Left cardiac atrium (tissue), 4 donors: Measurements from ENCODE around the gene SERPIND1. TPM values are rescaled to one million over a fixed set of nuclear protein-coding genes. Genes with fewer than 3 reads are reported as not detected.
A peak's percentile ranks its signal among the peaks of the same experiment; 100 is the strongest.

Experiments
- ATAC-seq, 2 donors: fragments of 200-7000 bp; cut with Tn5 transposase; one replicate each; pipeline ENCODE4 v1.9.1; 2020; ENCODE audit warnings: mild to moderate bottlenecking in 2 of 2, moderate library complexity in 2 of 2
- DNase-seq: peaks from one replicate; pipeline ENCODE4 v3.0.0-alpha.2; 2020
- intact Hi-C, 2 donors: fragments of 100-400 bp; cut with DNase I; formaldehyde crosslinking; loops; one replicate each; pipeline versions ENCODE4 v1.14.1 to v1.15.1; 2022 to 2023
- total RNA-seq, 2 donors: library from RNA; stranded (reverse); fragmentation: NEBNext Ultra II Directional; extraction: Animal tissue kit (Norgen Biotek cat#: 25700); gene quantifications; one replicate each; pipeline ENCODE4 v1.2.1, GENCODE V29; 2021
- donor health status: DM: no; HTN: yes; CAD: no.
- donor health status: DM: no; HTN: yes; CAD: no; lungs with severe emphysema.
- donor health status: DM: yes; HTN: yes; CAD: no.
- donor health status: Dilated cardiomyopathy.

Gene SERPIND1
- total RNA-seq, 2 donors from 2014 or later = 1.4 to 1.7 TPM

DNA sequence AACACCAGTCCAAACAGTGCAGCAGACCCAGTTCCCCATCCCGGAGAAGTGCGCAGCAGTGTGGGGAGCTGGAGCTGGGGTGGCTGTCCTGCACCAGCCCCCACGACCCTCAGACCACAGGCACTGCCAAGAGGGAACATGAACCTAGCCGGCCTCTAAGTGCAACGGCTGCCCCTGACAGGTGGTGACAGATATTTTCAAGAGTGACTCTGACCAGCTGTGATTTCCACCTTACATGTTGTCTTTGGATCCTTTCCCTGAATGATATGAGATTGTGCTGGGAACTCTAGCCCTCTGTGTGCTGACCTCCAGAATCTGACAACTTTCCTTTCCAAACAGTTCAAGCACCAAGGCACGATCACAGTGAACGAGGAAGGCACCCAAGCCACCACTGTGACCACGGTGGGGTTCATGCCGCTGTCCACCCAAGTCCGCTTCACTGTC lies 12.6 kb downstream of the SERPIND1 start:
- peak; percentile 67 to 70 for ATAC-seq
- intact Hi-C loops = no loop called here
- no peak for DNase-seq

DNA sequence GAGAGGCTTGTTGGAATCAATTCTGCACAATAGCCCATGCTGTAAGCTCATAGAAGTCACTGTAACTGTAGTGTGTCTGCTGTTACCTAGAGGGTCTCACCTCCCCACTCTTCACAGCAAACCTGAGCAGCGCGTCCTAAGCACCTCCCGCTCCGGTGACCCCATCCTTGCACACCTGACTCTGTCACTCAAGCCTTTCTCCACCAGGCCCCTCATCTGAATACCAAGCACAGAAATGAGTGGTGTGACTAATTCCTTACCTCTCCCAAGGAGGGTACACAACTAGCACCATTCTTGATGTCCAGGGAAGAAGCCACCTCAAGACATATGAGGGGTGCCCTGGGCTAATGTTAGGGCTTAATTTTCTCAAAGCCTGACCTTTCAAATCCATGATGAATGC lies 13.3 kb downstream of the SERPIND1 start:
- DNase-seq (no peak), ATAC-seq (no peak)
- intact Hi-C loops = no loop called here

DNA sequence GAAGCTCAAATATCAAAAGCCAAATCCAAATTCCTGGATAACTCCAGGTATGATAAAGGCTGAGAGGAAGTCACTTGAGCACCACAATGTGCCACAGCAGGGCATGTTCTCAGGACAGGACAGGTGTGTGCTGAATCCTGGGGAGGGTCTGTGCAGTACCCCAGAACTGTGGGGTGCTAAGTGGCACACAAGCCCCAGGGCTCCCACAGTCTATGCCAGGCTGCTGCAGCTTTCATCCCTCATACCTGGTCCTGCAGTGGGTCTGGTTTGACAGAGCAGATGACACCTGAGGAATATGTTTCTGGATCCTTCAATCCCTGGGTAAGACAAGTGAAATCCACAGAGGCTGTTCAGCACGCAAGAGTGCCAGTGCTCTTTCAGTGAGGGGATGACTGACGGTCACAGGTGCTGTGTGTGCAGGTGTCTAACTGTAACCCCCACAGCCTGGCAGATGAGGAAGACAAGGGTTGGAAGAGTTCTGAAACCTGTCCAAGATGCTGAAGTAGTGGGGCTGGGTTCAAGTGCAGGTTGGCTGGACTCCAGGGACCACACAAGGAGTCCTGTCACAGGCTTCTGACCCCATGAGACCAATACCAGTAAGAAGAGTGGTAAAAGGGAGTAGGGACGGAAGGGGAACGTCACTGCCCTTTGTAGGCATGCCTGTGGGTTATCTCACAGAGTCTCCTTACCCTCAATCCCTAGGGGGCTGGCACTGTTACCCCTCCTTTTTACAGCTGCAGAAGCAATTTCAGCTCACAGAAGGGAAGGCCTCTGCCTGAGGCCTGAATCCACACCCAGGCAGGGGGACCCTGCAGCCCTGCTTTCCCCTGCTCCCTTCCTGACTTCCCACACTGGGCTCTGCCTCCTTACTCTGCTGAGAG lies 14.1 kb downstream of the SERPIND1 start:
- intact Hi-C loops = no loop called here
- DNase-seq = no peak
- no peak for ATAC-seq

DNA sequence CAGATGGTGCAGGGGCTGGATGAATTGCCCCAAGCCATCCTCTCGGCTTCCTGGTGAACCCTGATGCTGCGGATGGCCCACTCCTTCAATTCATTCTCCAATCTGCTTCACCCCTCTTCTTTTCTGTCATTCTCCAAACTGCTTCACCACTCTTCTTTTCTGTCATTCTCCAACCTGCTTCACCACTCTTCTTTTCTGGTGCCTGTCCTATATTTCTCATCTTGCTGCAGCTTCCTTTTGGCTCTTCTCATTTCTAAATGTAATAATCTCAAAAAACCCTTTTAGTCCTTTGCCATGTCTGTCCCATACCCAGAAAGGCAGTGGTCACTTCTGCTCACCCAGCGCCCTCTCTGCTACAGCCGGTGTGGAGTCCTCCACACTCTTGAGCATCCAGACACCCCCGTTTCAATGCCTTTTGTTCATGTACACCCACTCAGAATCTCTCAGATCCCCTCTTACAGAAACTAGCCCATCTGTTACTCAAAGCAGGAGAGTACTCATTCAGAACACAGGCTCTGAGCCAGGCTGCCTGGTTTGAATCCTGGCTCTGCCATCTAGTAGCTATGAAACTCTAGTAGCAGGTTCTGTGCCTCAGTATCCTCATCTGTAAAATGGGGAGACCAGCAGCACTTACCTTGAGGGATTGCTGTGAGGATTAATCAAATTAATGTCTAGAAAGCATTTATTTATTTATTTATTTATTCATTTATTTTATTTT lies 14.9 kb downstream of the SERPIND1 start:
- DNase-seq (no peak), ATAC-seq (no peak)
- intact Hi-C loops = no loop called here

DNA sequence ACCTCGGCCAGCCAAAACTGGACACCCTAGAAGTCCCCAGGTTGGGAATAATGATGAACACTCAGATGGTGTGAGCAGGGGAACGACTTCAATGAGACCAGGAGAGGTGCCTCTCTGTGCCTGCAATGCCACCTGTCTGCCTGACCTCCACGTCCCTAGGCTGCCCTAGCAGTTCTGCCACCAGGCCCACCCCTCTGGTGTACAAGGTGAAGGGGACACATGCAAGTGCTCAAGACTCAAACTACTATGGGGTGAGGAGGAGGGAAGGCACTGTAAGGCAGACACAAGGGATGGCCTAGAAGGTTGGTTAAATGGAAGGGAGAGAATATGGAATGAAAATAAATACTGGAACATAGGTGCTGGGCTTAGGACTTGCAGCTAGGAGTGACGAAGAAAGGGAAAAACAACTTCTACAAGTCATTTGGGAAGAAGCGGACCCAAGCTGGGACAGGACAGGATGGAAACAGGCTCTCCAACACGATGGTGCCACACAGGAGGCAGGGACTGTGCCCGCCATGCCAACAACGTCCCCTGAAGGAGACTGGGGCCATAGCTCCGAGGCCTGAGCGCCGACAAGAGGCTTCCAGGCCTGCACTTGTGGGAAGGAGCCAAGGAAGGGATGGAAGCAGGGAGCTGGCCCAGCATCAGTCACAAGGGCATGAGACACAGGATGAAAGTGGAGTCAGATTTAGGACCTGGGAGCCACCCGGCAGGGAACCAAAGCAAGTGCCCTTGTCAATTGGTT lies 18.5 kb downstream of the SERPIND1 start:
- intact Hi-C loops = no loop called here
- DNase-seq (no peak), ATAC-seq (no peak)

DNA sequence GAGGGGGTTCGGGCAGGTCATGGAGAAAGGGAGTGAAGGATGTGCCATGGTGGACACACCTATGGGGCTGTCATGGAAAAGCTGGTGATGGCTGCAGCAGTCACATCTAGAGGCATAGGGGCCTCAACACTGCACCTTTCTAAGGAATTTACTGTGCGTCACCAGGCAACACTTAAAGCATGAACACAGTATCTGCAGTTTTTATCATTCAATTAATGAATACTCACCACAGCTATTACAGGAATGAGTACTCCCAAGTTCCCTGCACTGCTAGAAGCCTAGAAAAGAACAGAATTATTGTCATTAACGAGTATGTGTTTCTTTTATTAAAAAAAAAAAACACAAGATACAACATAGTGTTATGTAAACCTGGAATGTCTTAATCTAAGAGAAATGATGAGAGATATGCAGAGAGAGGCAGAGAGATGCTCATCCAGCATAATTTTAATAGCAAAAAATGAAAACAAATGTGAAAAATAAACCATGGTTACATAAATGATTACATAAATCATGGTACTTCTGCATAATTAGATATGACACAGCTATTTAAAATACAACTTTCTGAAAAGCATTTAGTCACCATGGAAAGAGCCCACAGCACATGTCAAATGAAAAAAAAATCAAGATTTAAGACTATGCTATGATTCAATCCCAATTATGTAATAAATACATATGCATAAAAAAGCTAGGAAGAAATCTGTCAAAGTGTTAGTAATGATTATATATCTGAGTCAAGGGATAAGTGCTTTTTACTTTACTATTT lies 19.2 kb downstream of the SERPIND1 start:
- ATAC-seq = peak in 1 of 2 donors; percentile 74

DNA sequence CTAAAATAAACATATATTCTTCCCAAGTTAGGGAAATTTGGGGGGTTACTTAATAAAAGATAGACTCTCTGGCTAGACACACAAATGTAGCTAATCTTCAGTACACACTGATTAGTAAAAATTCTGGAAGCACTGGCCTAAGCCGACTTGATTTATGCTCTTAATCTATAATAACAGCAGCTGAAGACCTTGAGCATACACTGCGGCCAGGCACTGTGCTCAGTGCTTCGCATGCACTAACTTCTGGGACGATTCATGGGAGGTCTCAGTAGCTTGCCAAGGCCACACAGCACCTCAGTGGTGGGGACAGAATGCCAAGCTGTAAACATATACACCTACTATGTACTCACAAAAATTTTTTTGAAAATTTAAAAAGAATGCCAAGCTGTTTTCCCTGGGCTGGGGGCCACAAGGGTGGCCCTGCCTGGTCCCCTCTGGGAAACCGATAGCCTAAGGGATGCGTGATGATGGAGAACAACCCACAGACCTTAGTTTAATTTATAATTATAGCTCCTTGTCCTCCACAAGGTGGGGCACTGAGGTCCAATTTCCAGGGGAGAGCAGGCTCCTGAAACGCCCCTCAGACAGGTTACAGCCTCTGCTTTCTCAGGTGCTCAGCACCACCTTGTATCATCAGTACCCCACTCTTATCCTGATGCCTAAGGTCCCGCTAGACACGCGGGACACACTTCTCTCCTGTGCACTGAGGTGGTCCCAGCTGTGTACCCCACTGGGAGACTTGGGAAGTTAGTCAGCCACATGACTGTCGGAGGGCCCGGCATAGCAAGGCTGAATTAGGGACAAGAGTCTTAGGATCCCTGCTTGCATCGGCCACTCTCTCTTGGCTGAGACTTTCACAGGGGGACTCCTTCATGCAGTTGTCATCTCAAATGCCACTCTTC lies 20.1 kb downstream of the SERPIND1 start:
- peak in 1 of 2 donors; percentile 5 for ATAC-seq
- intact Hi-C loops = no loop called here
- no peak for DNase-seq

More for the DNA sequence above, 19.2 kb downstream of the SERPIND1 start:
- intact Hi-C loops = no loop called here
- DNase-seq = no peak

DNA sequence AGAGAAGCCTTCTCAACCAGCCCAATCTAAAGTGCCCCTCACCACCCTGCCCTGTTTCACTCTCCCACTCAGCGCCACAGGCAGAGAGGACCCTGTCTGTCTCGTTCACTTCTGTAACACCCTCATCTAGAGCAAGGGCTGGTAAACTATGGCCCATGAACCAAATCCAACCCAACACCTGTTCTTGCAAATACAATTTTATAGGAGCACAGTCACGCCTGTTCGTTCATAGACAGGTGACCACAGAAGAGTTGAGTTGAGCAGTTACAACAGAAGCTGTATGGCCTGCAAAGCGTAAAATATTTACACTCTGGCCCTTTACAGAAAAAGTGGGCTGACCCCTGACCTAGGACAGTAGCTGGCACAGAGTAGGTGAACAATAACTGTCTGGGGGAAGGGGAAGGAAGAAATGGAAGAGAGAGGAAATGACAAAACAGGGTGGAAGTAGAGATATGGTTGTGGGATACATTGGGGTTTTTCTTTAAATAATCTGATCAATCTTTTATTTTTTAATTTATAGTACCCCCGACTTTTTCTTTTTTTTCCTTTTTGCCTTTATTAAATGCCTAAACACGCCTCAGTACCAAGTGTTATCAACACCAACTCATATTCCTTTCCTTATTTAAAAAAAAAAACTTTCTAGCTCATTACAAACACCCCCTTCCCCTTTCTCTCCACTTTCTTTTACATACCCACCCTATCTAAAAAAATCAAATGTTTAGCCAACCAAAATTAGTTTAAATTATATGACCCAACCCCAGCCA lies 20.9 kb downstream of the SERPIND1 start:
- intact Hi-C loops = no loop called here
- ATAC-seq (no peak), DNase-seq (no peak)

DNA sequence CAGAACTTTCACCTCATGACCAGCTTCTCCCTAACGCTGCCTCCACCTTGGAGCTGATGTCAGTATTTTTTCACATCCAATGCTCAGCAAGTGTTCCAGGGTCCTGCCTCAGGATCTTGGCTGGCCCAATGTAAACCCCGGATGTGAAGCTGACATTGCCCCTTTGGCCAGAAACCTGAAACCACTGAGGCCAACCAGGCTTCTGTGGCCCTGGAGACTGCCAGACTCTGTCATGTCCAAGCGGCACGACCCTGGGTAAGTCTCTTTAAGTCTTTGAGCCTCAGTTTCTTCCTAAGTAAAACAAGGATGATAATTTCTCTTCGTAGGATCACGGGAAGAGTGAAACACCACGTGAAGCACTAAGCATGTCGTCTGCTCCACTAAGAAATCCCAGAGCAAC lies 22.8 kb downstream of the SERPIND1 start:
- ATAC-seq = no peak
- DNase-seq = no peak
- intact Hi-C loops = no loop called here

DNA sequence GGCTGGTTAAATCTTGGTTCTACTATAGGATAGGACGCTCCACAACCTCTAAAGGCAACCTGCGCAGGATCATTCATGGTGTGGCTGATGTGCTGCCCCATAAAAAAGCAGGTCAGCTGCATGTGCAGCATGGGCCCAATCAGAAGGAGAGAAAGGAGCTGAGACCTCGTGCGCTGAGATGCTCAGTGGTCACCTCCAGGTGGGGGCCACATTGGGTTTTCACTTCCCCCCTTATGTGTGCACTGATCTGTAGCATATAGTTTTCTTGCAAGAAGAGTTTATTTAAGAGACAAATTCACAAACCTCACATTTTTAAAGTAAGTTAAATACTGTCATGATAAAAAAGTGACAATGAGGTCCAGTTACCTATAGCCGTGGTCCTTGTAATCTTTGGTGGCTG lies 24.3 kb downstream of the SERPIND1 start:
- DNase-seq = no peak
- intact Hi-C loops = no loop called here
- ATAC-seq = no peak

DNA sequence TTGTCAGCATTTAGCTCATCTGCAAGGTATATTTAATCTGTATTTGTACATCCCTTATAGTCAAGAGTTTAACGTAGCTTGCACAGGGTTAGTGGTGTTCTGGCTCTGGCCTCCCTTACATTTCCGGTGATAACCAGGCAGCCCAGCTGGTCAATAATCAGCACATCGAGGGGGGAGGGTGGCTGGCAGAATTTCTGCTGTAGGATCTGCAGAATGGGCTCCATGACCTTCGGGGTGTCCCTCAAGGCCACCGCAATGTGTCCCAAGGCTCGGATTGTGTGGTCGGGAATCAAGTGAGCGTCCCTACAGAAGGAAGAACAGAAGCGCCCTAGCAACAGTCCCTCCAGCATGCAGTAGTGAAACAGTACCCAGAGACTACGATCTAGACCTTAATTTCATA lies 25.1 kb downstream of the SERPIND1 start:
- ATAC-seq = no peak
- DNase-seq = no peak

DNA sequence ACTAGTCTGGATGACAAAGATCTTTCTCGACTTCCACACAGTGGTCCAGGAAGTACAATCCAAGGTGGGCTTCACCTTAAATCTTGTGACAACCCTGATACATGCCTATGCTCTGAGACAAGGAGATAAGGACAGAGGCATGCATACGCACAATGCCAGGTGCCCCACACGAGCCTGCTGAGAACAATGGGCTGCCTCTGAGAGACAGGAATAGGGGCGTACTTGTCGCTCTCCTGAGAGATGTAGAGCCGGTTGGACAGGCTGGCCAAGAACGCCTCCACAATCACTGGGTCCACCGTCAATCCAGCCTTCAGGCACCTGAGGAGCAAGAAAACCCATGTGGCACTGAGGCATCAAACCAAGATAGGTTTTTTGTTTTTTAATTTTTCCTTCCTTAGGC lies 25.5 kb downstream of the SERPIND1 start:
- intact Hi-C loops = no loop called here
- DNase-seq = no peak
- no peak for ATAC-seq

More for the DNA sequence above, 25.1 kb downstream of the SERPIND1 start:
- intact Hi-C loops = no loop called here

DNA sequence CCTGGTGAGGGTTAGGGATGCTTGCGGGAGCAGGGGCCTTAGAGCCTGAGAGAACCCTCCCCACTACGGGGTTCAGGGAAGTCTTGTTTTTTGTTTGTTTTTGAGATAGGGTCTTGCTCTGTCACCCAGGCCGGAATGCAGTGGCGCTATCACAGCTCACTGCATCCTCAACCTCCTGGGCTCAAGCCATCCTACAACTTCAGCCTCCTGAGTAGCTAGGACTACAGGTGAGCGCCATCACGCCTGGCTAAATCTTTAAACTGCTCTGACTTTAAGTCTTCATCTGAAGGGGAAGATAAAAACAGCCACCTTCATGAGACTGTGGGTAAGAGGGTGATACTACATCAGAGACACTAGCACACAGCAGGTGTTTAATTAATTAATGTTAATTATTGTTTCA lies 28.5 kb downstream of the SERPIND1 start:
- intact Hi-C loops = loop anchor here in 1 of 2 donors (10.0 kb wide), 1 partner anchor 82 kb away; no protein-coding TSS in a partner anchor
- DNase-seq (no peak), ATAC-seq (no peak)

DNA sequence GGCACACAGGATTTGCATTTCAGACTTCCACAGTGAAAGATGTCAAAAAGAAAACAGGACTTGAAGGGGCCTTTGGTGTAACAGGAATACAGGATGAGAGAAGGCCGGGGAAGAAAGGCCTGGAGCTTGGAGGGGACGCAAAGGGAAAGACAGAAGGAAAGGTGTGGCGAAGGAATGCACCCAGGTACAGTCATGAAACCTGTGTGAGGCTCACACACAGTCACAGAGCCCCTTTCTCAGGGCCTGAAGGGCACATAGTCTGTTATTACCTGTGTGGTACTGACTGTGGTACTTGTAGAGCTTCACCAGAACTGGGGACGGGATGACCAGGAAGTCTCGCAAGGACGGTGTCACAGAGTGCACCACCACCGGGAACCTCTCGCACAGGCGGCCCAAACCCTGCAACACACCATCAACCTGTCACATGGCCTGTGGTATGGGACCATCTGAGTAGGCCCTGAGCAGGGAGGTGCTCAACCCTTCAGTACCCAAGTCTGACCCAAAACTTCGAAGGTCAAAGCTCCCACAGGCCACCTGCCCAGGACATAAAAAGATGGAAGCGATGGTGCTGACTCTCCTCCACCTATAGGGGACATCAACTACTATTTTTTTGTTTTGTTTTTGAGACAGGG lies 29.1 kb downstream of the SERPIND1 start:
- ATAC-seq = no peak
- intact Hi-C loops = loop anchor here in 1 of 2 donors (10.0 kb wide), 1 partner anchor 82 kb away; no protein-coding TSS in a partner anchor
- no peak for DNase-seq

DNA sequence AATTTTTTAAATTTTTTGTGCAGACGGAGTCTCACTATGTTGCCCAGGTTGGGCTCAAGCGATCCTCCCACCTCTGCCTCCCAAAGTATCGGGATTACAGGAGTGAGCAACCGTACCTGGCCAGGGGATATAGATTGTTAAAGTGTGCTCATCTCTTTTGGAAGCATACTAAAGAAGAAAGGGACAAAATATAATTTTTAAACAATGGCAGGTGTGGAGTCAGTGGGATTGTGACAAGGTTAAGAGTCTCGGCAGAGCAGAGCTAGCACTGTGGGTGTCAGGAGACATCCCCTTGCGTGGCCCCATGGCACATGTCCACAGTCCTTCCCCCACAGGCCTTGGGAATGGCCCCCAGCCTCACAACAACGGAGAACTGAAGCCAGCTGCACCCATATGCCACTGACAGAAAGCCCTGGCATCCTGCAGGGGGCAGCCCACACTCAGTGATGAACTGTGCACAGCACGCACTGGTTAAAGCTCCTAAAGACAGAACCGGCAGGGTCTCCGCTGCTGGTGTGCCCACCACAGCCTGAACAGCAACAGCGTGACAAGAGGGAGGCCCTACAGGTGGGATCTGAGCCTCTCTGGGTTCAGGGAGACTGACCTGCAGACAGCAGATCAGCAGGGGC lies 29.9 kb downstream of the SERPIND1 start:
- intact Hi-C loops = loop anchor here in 1 of 2 donors (10.0 kb wide), 1 partner anchor 81 kb away; no protein-coding TSS in a partner anchor
- no peak for DNase-seq
- ATAC-seq = peak; percentile 52 to 63

DNA sequence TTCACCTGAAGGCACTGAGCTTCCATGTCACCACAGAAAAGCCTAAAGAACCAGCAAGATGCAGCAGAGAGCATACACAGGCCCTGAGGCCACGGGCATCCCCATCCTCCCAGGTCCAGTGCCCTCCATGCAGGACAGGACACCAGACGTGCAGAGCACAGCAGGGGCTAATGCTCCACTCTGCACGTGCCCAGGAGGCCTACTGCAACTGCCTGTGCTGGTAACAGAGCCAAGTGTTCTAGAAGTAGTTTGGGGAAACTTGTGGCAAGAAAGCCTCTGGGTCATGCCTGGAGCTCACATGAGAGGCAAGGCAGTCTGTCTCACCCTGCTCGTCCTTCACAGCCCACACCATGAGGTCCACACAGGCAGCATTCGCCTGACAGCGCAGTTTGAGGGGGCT lies 30.7 kb downstream of the SERPIND1 start:
- intact Hi-C loops = loop anchor here in 1 of 2 donors (10.0 kb wide), 1 partner anchor 80 kb away; no protein-coding TSS in a partner anchor
- DNase-seq (no peak), ATAC-seq (no peak)
